WTC11 (cell line): ENCODE measurements around the gene STKLD1. TPM values are rescaled to one million over a fixed set of nuclear protein-coding genes. Genes with fewer than 3 reads are reported as not detected.

Experiments used
- ATAC-seq: fragments of 200-7000 bp; cut with Tn5 transposase; 2 replicates; pipeline ENCODE4 v1.10.0; 2021; ENCODE audit warnings: mild to moderate bottlenecking, moderate library complexity
- CTCF ChIA-PET: fragments of 300-600 bp; sonication (Branson Sonifier 250); formaldehyde crosslinking; loops from one replicate; lab custom pipeline; 2021; ENCODE audit warnings: antibody characterized with exemption; lab: Charles Lee
- POLR2A ChIA-PET: fragments of 350-600 bp; sonication (Branson Sonifier 250); formaldehyde crosslinking; loops from one replicate; lab custom pipeline; 2021; ENCODE audit warnings: antibody characterized with exemption; lab: Charles Lee
- DNase-seq: peaks from one replicate; pipeline ENCODE4 v3.0.0; 2021; ENCODE audit warnings: low spot score
- H3K27ac Mint-ChIP-seq: 2 replicates; pipeline ENCODE4 v1.8.0; 2021; ENCODE audit warnings: mixed read lengths
- H3K27me3 Mint-ChIP-seq: 2 replicates; pipeline ENCODE4 v1.8.0; 2021; ENCODE audit warnings: low read depth, mild to moderate bottlenecking, moderate library complexity, mixed read lengths
- H3K36me3 Mint-ChIP-seq: 2 replicates; pipeline ENCODE4 v1.8.0; 2021; ENCODE audit warnings: mixed read lengths
- H3K4me1 Mint-ChIP-seq: 2 replicates; pipeline ENCODE4 v1.8.0; 2022; ENCODE audit warnings: mixed read lengths
- H3K4me3 Mint-ChIP-seq: 2 replicates; pipeline ENCODE4 v1.8.0; 2021; ENCODE audit warnings: mild to moderate bottlenecking, moderate library complexity, mixed read lengths
- H3K9me3 Mint-ChIP-seq: 2 replicates; pipeline ENCODE4 v1.8.0; 2021; ENCODE audit warnings: mixed read lengths
- ATF1 ChIP-seq: sonication (generic); formaldehyde crosslinking; IDR thresholded peaks from 2 replicates; pipeline ENCODE4 v1.8.1; 2023; ENCODE audit warnings: mild to moderate bottlenecking, moderate library complexity, missing genetic modification reagents
- CBFB ChIP-seq: sonication (generic); formaldehyde crosslinking; IDR thresholded peaks from 2 replicates; pipeline ENCODE4 v1.8.1; 2022; ENCODE audit warnings: mild to moderate bottlenecking, low read depth, missing genetic modification reagents
- ELF4 ChIP-seq: sonication (generic); formaldehyde crosslinking; IDR thresholded peaks from 2 replicates; pipeline ENCODE4 v1.8.1; 2022; ENCODE audit warnings: low read depth, mild to moderate bottlenecking, moderate library complexity, missing genetic modification reagents
- GTF2I ChIP-seq: fragments of 250-450 bp; sonication (Bioruptor Pico); conservative IDR thresholded peaks from 2 replicates; pipeline ENCODE4 v1.4.0; 2021; ENCODE audit warnings: mild to moderate bottlenecking
- KAT7 ChIP-seq: sonication (generic); formaldehyde crosslinking; IDR thresholded peaks from 2 replicates; pipeline ENCODE4 v1.8.1; 2023; ENCODE audit warnings: missing genetic modification reagents, mild to moderate bottlenecking, borderline replicate concordance
- MXD4 ChIP-seq: fragments of 250-450 bp; sonication (Bioruptor Pico); IDR thresholded peaks from 2 replicates; pipeline ENCODE4 v1.8.0; 2021; ENCODE audit warnings: mild to moderate bottlenecking, moderate library complexity, borderline replicate concordance
- MYBL2 ChIP-seq: sonication (generic); formaldehyde crosslinking; IDR thresholded peaks from 2 replicates; pipeline ENCODE4 v1.8.1; 2023; ENCODE audit warnings: mild to moderate bottlenecking, moderate library complexity, missing genetic modification reagents
- OVOL2 ChIP-seq: fragments of 250-450 bp; sonication (Bioruptor Pico); IDR thresholded peaks from 2 replicates; pipeline ENCODE4 v1.9.0; 2021; ENCODE audit warnings: mild to moderate bottlenecking, borderline replicate concordance
- ZBTB21 ChIP-seq: sonication (generic); formaldehyde crosslinking; IDR thresholded peaks from 2 replicates; pipeline ENCODE4 v1.8.1; 2023; ENCODE audit warnings: mild to moderate bottlenecking, missing genetic modification reagents, borderline replicate concordance
- ZNF219 ChIP-seq: sonication (generic); formaldehyde crosslinking; IDR thresholded peaks from 2 replicates; pipeline ENCODE4 v1.8.0; 2023; ENCODE audit warnings: missing genetic modification reagents, mild to moderate bottlenecking, borderline replicate concordance
- total RNA-seq: library from RNA; stranded (reverse); gene quantifications from 3 replicates; pipeline ENCODE4 v1.2.3, GENCODE V29; 2021
- TF ChIP-seq, protein P1 (sequence below): sonication (generic); formaldehyde crosslinking; IDR thresholded peaks from 2 replicates; pipeline ENCODE4 v1.8.1; 2022; ENCODE audit warnings: mild to moderate bottlenecking, moderate library complexity, missing genetic modification reagents
- TF ChIP-seq, protein P2 (sequence below): sonication (generic); formaldehyde crosslinking; IDR thresholded peaks from 2 replicates; pipeline ENCODE4 v1.8.0; 2022; ENCODE audit warnings: mild to moderate bottlenecking, missing genetic modification reagents
- TF ChIP-seq, protein P3 (sequence below): fragments of 200-600 bp; IDR thresholded peaks from 2 replicates; pipeline ENCODE4 v1.8.0; 2022; ENCODE audit warnings: antibody characterized with exemption
- TF ChIP-seq, protein P4 (sequence below): fragments of 250-450 bp; sonication (Bioruptor Pico); IDR thresholded peaks from 2 replicates; pipeline ENCODE4 v1.9.0; 2021; ENCODE audit warnings: mild to moderate bottlenecking, borderline replicate concordance
- TF ChIP-seq, protein P5 (sequence below): fragments of 250-450 bp; sonication (Bioruptor Pico); IDR thresholded peaks from 2 replicates; pipeline ENCODE4 v1.9.0; 2021; ENCODE audit warnings: moderate library complexity, mild to moderate bottlenecking, inconsistent platforms, borderline replicate concordance
- TF ChIP-seq, protein P6 (sequence below): sonication (generic); formaldehyde crosslinking; IDR thresholded peaks from 2 replicates; pipeline ENCODE4 v1.8.1; 2023; ENCODE audit warnings: mild to moderate bottlenecking, missing genetic modification reagents, moderate library complexity
- TF ChIP-seq, protein P7 (sequence below): sonication (generic); formaldehyde crosslinking; IDR thresholded peaks from 2 replicates; pipeline ENCODE4 v1.8.0; 2022; ENCODE audit warnings: missing genetic modification reagents
- TF ChIP-seq, protein P8 (sequence below): fragments of 250-450 bp; sonication (Bioruptor Pico); IDR thresholded peaks from 2 replicates; pipeline ENCODE4 v1.8.0; 2021; ENCODE audit warnings: mild to moderate bottlenecking
- TF ChIP-seq, protein P9 (sequence below): fragments of 250-450 bp; sonication (Bioruptor Pico); IDR thresholded peaks from 2 replicates; pipeline ENCODE4 v1.9.0; 2021; ENCODE audit warnings: mild to moderate bottlenecking
- TF ChIP-seq, protein P10 (sequence below): fragments of 250-450 bp; sonication (Bioruptor Pico); IDR thresholded peaks from 2 replicates; pipeline ENCODE4 v2.1.2; 2022; ENCODE audit warnings: mild to moderate bottlenecking, moderate library complexity

Gene STKLD1
- total RNA-seq, 1 experiment from 2014 or later, result 0.98 TPM

DNA sequence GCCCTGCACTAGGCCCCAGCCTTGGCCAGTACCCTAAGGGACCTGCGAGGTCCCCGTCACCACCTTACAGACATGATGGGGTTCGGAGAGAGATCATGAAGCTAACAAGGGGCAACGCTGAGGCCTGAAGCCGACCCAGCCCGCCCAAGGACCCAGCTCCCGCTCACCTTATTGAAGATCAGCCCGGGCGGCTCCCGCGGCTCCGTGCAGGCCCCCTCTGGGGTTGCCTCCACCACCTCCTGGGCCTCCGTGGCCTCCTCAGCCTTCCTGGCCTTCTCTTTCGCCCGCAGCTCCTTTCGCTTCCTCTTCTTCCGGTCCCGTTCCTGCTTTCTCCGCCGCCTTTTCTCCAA lies 43.8 kb upstream of the STKLD1 start (continued):
- TF ChIP-seq, protein P1, sequence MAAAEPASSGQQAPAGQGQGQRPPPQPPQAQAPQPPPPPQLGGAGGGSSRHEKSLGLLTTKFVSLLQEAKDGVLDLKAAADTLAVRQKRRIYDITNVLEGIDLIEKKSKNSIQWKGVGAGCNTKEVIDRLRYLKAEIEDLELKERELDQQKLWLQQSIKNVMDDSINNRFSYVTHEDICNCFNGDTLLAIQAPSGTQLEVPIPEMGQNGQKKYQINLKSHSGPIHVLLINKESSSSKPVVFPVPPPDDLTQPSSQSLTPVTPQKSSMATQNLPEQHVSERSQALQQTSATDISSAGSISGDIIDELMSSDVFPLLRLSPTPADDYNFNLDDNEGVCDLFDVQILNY, result no peak
- TF ChIP-seq, protein P2, sequence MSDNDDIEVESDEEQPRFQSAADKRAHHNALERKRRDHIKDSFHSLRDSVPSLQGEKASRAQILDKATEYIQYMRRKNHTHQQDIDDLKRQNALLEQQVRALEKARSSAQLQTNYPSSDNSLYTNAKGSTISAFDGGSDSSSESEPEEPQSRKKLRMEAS (CRISPR knock-in tag), result no peak
- TF ChIP-seq, protein P3, sequence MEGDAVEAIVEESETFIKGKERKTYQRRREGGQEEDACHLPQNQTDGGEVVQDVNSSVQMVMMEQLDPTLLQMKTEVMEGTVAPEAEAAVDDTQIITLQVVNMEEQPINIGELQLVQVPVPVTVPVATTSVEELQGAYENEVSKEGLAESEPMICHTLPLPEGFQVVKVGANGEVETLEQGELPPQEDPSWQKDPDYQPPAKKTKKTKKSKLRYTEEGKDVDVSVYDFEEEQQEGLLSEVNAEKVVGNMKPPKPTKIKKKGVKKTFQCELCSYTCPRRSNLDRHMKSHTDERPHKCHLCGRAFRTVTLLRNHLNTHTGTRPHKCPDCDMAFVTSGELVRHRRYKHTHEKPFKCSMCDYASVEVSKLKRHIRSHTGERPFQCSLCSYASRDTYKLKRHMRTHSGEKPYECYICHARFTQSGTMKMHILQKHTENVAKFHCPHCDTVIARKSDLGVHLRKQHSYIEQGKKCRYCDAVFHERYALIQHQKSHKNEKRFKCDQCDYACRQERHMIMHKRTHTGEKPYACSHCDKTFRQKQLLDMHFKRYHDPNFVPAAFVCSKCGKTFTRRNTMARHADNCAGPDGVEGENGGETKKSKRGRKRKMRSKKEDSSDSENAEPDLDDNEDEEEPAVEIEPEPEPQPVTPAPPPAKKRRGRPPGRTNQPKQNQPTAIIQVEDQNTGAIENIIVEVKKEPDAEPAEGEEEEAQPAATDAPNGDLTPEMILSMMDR, result no peak
- TF ChIP-seq ZBTB21, result no peak
- TF ChIP-seq, protein P4, sequence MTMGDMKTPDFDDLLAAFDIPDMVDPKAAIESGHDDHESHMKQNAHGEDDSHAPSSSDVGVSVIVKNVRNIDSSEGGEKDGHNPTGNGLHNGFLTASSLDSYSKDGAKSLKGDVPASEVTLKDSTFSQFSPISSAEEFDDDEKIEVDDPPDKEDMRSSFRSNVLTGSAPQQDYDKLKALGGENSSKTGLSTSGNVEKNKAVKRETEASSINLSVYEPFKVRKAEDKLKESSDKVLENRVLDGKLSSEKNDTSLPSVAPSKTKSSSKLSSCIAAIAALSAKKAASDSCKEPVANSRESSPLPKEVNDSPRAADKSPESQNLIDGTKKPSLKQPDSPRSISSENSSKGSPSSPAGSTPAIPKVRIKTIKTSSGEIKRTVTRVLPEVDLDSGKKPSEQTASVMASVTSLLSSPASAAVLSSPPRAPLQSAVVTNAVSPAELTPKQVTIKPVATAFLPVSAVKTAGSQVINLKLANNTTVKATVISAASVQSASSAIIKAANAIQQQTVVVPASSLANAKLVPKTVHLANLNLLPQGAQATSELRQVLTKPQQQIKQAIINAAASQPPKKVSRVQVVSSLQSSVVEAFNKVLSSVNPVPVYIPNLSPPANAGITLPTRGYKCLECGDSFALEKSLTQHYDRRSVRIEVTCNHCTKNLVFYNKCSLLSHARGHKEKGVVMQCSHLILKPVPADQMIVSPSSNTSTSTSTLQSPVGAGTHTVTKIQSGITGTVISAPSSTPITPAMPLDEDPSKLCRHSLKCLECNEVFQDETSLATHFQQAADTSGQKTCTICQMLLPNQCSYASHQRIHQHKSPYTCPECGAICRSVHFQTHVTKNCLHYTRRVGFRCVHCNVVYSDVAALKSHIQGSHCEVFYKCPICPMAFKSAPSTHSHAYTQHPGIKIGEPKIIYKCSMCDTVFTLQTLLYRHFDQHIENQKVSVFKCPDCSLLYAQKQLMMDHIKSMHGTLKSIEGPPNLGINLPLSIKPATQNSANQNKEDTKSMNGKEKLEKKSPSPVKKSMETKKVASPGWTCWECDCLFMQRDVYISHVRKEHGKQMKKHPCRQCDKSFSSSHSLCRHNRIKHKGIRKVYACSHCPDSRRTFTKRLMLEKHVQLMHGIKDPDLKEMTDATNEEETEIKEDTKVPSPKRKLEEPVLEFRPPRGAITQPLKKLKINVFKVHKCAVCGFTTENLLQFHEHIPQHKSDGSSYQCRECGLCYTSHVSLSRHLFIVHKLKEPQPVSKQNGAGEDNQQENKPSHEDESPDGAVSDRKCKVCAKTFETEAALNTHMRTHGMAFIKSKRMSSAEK (CRISPR knock-in tag), result no peak
- TF ChIP-seq MXD4, result no peak
- no peak for TF ChIP-seq KAT7 (CRISPR knock-in tag)
- TF ChIP-seq CBFB (CRISPR knock-in tag), result no peak
- no peak for TF ChIP-seq MYBL2 (CRISPR knock-in tag)
- TF ChIP-seq, protein P5, sequence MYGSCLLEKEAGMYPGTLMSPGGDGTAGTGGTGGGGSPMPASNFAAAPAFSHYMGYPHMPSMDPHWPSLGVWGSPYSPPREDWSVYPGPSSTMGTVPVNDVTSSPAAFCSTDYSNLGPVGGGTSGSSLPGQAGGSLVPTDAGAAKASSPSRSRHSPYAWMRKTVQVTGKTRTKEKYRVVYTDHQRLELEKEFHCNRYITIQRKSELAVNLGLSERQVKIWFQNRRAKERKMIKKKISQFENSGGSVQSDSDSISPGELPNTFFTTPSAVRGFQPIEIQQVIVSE, result no peak
- TF ChIP-seq GTF2I (CRISPR knock-in tag), result no peak

DNA sequence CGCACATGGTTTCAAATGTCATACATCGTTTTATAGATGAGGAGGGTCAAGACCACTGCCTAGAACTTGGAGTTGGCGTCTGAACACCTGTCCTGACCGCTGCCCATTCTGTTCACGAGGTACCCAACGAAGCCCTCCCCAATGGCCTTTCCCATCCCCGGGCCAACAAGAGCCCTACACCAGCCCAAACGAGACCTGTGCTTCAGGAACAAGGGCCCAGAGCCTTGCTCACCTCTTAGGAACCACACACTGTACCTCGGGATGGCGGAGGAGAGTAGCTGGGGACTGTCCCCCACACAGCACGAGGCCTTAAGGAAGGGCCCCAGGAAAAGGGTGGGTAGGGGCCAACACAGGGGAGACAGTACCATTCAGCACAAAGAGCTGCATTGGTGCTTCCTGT lies 43.2 kb upstream of the STKLD1 start:
- ChIA-PET CTCF (interaction anchor here (1.5 to 3.7 kb wide), 3 partner anchors 9 to 146 kb away, joined by 6 to 33 read pairs (median 7); no protein-coding TSS in a partner anchor), POLR2A (interaction anchor here (1.0 kb wide), 1 partner anchor 14 kb away, joined by 3 read pairs; no protein-coding TSS in a partner anchor)
- DNase-seq (no peak), ATAC-seq (no peak)
- Mint-ChIP-seq H3K4me3 (no peak overlapping the region), H3K36me3 (peaks cover 41% of the 10 kb centered on the region), H3K4me1 (peaks cover 24% of the 10 kb centered on the region), H3K9me3 (peaks cover 10% of the 10 kb centered on the region), H3K27me3 (no peaks in the 10 kb centered on the region), H3K27ac (no peak overlapping the region)
- TF ChIP-seq ATF1 (CRISPR knock-in tag) (no peak), ELF4 (CRISPR knock-in tag) (no peak), OVOL2 (no peak), ZNF219 (CRISPR knock-in tag) (no peak)
- TF ChIP-seq, protein P6, sequence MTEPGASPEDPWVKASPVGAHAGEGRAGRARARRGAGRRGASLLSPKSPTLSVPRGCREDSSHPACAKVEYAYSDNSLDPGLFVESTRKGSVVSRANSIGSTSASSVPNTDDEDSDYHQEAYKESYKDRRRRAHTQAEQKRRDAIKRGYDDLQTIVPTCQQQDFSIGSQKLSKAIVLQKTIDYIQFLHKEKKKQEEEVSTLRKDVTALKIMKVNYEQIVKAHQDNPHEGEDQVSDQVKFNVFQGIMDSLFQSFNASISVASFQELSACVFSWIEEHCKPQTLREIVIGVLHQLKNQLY (CRISPR knock-in tag), result no peak
- TF ChIP-seq, protein P7, sequence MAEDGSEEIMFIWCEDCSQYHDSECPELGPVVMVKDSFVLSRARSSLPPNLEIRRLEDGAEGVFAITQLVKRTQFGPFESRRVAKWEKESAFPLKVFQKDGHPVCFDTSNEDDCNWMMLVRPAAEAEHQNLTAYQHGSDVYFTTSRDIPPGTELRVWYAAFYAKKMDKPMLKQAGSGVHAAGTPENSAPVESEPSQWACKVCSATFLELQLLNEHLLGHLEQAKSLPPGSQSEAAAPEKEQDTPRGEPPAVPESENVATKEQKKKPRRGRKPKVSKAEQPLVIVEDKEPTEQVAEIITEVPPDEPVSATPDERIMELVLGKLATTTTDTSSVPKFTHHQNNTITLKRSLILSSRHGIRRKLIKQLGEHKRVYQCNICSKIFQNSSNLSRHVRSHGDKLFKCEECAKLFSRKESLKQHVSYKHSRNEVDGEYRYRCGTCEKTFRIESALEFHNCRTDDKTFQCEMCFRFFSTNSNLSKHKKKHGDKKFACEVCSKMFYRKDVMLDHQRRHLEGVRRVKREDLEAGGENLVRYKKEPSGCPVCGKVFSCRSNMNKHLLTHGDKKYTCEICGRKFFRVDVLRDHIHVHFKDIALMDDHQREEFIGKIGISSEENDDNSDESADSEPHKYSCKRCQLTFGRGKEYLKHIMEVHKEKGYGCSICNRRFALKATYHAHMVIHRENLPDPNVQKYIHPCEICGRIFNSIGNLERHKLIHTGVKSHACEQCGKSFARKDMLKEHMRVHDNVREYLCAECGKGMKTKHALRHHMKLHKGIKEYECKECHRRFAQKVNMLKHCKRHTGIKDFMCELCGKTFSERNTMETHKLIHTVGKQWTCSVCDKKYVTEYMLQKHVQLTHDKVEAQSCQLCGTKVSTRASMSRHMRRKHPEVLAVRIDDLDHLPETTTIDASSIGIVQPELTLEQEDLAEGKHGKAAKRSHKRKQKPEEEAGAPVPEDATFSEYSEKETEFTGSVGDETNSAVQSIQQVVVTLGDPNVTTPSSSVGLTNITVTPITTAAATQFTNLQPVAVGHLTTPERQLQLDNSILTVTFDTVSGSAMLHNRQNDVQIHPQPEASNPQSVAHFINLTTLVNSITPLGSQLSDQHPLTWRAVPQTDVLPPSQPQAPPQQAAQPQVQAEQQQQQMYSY (CRISPR knock-in tag), result no peak
- TF ChIP-seq, protein P2 (CRISPR knock-in tag), result no peak
- TF ChIP-seq, protein P8, sequence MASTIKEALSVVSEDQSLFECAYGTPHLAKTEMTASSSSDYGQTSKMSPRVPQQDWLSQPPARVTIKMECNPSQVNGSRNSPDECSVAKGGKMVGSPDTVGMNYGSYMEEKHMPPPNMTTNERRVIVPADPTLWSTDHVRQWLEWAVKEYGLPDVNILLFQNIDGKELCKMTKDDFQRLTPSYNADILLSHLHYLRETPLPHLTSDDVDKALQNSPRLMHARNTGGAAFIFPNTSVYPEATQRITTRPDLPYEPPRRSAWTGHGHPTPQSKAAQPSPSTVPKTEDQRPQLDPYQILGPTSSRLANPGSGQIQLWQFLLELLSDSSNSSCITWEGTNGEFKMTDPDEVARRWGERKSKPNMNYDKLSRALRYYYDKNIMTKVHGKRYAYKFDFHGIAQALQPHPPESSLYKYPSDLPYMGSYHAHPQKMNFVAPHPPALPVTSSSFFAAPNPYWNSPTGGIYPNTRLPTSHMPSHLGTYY, result no peak
- TF ChIP-seq, protein P9, sequence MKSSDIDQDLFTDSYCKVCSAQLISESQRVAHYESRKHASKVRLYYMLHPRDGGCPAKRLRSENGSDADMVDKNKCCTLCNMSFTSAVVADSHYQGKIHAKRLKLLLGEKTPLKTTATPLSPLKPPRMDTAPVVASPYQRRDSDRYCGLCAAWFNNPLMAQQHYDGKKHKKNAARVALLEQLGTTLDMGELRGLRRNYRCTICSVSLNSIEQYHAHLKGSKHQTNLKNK (CRISPR knock-in tag), result no peak
- TF ChIP-seq, protein P10, sequence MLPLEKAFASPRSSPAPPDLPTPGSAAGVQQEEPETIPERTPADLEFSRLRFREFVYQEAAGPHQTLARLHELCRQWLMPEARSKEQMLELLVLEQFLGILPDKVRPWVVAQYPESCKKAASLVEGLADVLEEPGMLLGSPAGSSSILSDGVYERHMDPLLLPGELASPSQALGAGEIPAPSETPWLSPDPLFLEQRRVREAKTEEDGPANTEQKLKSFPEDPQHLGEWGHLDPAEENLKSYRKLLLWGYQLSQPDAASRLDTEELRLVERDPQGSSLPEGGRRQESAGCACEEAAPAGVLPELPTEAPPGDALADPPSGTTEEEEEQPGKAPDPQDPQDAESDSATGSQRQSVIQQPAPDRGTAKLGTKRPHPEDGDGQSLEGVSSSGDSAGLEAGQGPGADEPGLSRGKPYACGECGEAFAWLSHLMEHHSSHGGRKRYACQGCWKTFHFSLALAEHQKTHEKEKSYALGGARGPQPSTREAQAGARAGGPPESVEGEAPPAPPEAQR (CRISPR knock-in tag), result no peak
